ENCODE data around the gene GNS.

GNS gene

GRCh38 chr12:64671681-64672080 is 87.5 kb downstream of the GNS start:
- peak in 1 of 2 donors; percentile 2 for ATAC-seq

- ATAC-seq: peak; percentile 59 to 69
Measured at GRCh38 chr12:64670919-64671639, 88.1 kb downstream of the GNS start.

GRCh38 chr12:64670019-64670418 is 89.2 kb downstream of the GNS start:
- no peak for ATAC-seq

GRCh38 chr12:64669270-64669842 is 89.8 kb downstream of the GNS start:
- ATAC-seq: peak; percentile 77 to 82

- no peak for ATAC-seq
Measured at GRCh38 chr12:64667793-64668192, 91.4 kb downstream of the GNS start.

GRCh38 chr12:64666054-64666914 is 92.9 kb downstream of the GNS start:
- ATAC-seq: peak in 1 of 2 donors; percentile 1

GRCh38 chr12:64665514-64665913 is 93.7 kb downstream of the GNS start:
- ATAC-seq: peak; percentile 50 to 53
